Stromal cell of bone marrow (primary cell): ENCODE measurements around the gene HPCAL1.
A peak's percentile ranks its signal among the peaks of the same experiment; 100 is the strongest.

Experiments
- DNase-seq: peaks from one replicate; pipeline ENCODE4 v3.0.0-alpha.2; 2012; ENCODE audit warnings: low read depth

Gene HPCAL1

DNA sequence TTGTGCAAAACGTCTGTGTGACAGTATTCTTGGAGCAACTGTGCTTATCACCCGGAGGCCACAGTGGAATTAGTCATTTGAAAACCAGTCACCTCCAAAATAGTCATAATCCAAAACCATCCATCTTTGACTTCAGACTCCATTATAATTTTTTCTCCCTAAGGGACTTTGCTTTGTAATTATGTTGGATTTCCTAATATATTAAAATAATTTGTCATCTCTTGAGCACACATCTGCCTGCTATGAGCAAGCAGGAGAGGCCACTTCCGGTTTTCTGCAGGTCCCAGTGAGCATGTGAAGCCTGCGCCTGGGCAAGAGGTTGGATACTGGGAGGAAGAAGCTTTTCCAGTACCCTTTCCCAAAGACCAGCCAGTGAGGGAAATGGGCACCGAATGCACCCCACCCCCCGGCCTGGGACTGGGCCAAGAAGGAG lies 87.7 kb downstream of the HPCAL1 start:
- DNase-seq: peak; percentile 6

- DNase-seq: no peak
Measured at GRCh38 chr2:10392100-10392499, 89.4 kb downstream of the HPCAL1 start.

- no peak for DNase-seq
Measured at GRCh38 chr2:10392548-10392947, 89.8 kb downstream of the HPCAL1 start.

DNA sequence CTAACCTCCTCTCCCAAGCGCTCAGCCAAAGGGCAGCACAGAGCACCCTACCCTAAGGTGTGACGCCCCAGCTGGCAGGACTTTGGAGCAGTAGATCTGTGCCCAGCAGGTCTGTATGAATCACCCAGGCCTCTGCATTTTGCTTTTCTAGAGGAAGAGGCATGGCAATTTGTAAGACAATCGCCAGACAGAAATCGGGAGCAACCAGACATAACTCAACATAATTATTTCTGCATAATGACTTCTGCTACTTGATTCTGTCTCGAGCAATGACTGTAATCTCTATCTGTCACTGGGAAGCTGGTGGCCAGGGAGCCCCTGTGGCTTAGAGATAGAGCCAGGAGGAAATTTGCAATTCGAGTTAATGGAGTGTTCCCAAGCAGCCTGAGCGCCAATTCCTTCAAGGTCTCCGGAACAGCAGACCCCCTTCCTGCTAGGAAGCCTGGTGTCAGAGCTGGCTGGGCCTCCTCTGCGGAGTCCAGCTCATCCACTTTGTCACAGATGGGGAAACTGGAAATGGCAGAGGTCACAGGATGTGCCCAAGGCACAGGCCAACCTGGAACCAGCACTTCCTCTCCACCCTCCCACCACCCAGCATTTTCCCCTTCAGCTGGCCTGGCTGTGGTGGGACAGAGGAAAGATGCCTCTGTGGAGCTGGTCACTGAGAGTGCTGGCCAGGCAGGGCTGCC lies 90.4 kb downstream of the HPCAL1 start:
- DNase-seq: no peak

DNA sequence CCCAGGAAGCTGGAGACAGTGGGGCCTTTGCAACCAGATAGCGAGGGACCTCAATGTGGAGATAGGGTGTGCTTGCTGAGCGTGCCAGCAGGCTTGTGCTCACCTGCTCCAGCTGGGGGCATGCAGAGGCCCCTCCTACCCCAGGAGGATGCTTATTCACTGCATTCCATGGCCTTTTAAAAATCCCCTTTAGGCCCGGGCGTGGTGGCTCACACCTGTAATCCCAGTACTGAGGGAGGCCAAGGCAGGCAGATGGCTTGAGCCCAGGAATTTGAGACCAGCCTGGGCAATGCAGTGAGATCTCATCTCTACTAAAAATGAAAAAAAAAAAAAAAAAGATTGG lies 90.9 kb downstream of the HPCAL1 start:
- no peak for DNase-seq

GRCh38 chr2:10395893-10396292 lies 93.2 kb downstream of the HPCAL1 start:
- DNase-seq: no peak

- no peak for DNase-seq
Measured at GRCh38 chr2:10396464-10396863, 93.8 kb downstream of the HPCAL1 start.

GRCh38 chr2:10397297-10397875 lies 94.7 kb downstream of the HPCAL1 start:
- no peak for DNase-seq

DNA sequence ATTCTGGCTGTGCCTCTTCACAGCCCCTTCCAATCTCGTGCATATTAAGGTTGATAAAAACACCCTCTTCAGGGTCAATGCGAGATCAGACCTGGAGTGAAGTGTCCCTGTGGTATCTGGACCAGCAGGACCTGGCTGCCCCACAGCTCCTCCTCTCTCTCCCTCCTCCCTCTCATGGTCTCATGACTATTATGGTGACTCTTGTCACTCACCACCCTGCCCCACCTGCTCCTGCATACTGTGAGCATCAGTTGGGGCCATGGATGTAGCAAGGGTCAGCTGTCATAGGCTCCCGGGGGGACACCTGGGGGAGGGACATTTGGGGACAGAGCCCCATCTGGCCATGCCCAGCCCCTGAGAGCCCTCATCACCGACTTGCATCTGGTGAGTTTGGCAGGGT lies 95.2 kb downstream of the HPCAL1 start:
- no peak for DNase-seq

GRCh38 chr2:10398496-10398895 lies 95.8 kb downstream of the HPCAL1 start:
- DNase-seq: no peak

GRCh38 chr2:10399358-10399757 lies 96.7 kb downstream of the HPCAL1 start:
- no peak for DNase-seq

GRCh38 chr2:10400002-10400401 lies 97.3 kb downstream of the HPCAL1 start:
- DNase-seq: no peak

DNA sequence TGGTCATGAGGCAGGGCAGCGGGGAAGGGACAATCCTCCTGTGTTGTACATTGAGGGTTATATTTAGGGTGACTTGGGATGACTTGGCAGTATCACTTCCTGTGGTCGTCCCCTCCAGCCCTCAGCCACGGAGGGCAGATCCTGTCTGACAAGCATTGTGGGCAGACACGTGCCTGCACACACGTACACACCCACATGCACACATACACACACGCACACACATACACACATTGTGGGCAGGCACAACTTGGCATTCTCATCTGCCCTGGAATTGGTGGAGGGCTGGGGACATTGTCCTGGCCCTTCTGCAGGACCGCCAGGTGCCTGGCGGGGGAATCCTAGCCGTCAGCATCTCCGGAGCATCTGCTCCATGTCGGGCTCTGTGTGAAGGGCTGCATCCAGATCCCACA lies 97.9 kb downstream of the HPCAL1 start:
- DNase-seq: no peak

DNA sequence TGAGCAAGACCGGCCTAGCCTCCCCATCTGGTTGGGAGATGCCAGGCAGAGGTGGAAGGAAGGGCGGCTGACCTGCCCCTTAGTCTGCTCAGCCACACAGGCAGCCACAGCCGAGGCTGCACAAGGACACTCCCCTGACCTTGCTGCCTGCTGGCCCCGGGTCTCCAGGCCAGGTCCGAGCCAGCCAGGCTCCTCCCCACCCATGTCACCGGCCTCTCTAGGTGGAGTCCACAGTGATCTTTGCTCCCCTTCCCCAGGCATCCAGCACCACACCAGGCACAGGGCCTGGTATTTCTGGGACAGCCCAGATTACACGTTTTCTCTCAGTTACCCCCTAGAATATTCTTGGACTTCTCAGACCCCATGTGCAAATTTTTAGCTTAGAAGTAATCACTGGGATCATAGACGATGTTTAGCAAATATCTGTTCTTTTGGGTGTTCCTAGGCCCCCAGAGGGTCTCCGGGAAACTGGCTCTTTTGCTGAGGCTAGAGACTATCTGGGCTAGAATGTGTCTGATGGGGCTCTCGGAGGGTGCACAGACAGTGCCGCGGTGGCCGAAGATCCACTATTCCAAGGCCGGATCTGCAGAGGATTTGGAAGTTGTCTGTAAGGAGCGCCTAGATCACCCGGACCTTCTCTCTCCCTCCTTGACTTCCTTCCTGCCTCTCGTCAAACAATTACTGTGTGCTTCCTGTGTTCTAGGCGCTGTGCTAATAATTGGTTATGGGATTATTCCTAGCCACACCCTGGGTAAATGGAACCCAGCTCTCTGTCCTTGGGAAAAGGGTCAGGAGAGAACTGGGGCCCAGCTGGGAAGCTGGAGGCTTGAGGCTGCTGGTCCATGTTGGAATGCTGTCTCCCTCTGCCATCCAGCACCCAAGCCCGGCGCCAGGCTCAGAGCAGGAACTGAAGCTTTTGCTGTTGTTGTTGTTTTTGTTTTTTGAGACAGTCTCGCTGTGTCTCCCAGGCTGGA lies 98.6 kb downstream of the HPCAL1 start:
- DNase-seq: no peak

DNA sequence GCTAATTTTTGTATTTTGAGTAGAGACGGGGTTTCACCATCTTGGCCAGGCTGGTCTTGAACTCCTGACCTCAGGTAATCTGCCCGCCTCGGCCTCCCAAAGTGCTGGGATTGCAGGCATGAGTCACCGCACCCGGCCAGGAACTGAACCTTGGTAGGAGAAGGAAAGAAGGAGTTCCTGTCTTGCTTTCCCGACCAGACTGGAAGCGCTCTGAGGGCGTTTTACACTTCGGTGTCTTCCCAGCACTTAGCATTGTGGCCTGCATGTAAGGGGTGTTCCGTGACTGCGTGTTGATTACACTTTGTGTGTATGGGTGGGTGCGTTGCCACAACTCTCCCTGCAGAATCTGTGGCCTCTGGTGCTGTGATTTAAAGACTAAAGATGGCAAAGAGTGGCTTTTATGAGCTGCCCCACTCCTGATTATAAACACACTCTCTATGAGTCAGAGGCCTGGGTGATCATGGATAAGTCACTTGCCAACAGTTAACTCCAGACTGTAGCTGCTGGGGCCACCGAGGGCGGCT lies 99.4 kb downstream of the HPCAL1 start:
- DNase-seq: no peak

DNA sequence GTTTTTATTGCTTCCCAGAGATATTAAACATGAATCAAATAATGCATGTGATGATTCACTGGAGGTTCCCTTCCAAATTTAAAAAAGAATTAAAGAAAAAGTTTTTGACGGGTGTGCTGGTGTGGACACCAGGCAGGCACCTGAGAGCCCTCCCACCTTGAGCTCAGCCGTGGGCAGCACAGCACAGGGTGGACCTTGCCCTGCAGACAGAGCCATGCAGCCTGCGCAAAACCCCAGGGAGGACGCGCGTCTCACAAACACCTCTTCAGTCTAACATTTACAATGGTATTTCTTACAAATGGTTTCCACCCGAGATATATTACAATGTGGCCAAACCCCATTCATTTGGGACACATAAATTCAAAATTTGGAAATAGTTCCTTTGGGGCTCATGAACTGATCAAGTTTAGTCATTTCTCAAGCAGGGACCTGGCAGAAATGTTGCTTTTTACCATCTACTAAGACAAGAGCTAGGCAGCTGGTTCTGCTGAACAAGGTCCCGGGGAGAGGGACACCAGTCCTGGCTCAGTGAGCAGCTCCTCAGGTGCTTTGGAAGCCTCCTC lies 100.0 kb downstream of the HPCAL1 start:
- no peak for DNase-seq

- DNase-seq: no peak
Measured at GRCh38 chr2:10404324-10405143, 101.8 kb downstream of the HPCAL1 start.

GRCh38 chr2:10405448-10405847 lies 102.7 kb downstream of the HPCAL1 start:
- DNase-seq: peak; percentile 76

DNA sequence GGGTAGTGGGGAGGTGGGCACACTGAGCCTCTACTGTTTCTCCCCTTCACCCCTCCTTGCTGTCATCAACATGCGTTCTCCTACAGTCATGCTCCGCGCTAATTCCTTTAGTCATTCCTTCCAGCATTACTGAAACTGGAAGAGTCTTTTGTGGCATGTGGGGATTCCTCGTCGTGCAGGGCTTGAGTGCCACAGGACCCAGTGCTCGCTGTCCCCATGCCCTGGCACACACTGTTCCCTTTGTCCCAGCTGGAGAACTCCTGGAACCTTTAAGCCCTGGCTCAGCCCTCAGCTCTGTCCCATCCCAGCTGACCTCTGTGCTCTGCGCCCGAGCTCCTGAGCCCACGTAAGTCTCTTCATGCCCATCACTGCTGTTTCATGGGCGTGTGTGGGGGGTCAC lies 103.3 kb downstream of the HPCAL1 start:
- DNase-seq: no peak

DNA sequence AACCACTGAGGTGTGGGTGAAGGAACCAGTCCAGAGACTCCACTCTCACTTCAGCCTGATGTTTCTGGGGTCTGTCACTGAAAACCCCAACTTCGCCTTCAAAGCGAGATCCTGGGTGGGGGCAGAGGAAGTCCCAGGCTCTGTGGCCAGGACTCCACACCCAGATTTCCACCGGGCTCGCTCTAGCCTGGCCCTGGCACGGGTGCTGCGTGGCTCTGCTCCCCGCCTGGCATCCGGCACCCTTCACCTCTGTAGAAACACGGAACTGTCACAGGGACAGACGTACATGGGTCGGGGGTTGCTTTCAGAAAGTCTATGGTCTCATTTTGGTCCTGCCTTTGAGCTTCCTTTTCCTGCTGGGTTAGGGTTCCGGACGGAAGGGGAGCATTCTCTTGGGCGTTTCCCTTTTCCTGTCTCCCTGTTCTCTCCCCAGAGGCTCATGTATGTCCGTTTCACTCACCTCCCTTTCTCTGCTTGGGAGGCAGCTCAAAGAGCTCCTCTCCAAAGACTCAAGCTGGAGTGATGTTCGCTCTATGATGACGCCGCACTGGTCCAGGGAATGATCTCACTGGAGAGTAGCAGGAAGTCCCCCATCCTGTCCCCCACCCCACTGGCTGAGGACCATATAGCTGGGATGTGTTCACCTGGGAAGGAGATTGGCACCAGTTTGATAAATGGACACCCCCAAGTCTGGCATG lies 103.9 kb downstream of the HPCAL1 start:
- DNase-seq: no peak

- no peak for DNase-seq
Measured at GRCh38 chr2:10407432-10407831, 104.7 kb downstream of the HPCAL1 start.
